ENCODE results near the gene TTLL8. TPM values are rescaled to one million over a fixed set of nuclear protein-coding genes. Genes with fewer than 3 reads are reported as not detected.
"Not testable (repeated sequence)": the region's sequence is repeated elsewhere in the genome, so short reads cannot be mapped to it uniquely, and the experiment has no call there.

The TTLL8 gene
- total RNA-seq, 2 donors from 2014 or later: not detected

DNA sequence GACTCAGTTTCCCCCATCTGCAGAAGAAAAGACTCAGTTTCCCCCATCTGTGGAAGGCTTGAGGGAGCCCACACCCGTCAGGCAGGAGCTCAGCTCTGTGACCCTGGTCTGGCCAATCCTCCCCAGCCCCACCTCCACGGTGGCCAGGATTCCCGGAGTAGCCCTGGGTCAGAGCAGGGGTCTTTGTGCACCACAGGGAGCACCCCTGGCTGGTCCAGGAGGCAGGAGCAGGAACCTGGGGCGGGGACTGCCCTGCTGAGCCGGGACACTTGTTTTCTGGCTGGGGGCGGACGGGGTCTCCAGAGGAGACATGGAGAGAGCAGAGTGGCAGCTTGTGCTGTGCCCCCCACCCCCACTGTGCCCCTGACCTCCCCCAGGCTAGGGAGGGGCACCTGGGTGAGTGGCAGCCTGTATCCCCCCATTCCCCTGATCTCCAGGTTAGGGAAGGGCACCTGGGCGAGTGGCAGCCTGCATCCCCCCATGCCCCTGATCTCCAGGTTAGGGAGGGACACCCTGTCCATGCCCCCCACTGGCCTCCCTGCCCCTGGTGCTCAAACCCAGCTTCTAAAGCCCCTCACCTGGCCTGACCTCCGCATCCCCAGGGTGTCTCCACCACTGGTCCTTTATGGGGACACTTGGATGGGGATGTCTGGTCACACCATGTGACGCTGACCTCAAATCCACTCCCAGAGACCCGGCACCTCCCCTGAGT is 64.3 kb downstream of the TTLL8 start:
- Mint-ChIP-seq H3K36me3 (ENCODE audit: insufficient read depth in 2 of 2) (peaks cover 8 to 17% of the 10 kb centered on the region in 2 donors), H3K4me1 (ENCODE audit: low read depth) (peaks cover 10% of the 10 kb centered on the region), H3K4me3 (no peak overlapping the region), H3K9me3 (peaks cover 9 to 10% of the 10 kb centered on the region in 2 donors), H3K27me3 (ENCODE audit: low read depth) (peaks cover 6% of the 10 kb centered on the region), H3K27ac (no peak overlapping the region)
- no peak for DNase-seq
- peak in 1 of 2 donors; percentile 18 for ATAC-seq (replicated peaks in 1 of 2)

DNA sequence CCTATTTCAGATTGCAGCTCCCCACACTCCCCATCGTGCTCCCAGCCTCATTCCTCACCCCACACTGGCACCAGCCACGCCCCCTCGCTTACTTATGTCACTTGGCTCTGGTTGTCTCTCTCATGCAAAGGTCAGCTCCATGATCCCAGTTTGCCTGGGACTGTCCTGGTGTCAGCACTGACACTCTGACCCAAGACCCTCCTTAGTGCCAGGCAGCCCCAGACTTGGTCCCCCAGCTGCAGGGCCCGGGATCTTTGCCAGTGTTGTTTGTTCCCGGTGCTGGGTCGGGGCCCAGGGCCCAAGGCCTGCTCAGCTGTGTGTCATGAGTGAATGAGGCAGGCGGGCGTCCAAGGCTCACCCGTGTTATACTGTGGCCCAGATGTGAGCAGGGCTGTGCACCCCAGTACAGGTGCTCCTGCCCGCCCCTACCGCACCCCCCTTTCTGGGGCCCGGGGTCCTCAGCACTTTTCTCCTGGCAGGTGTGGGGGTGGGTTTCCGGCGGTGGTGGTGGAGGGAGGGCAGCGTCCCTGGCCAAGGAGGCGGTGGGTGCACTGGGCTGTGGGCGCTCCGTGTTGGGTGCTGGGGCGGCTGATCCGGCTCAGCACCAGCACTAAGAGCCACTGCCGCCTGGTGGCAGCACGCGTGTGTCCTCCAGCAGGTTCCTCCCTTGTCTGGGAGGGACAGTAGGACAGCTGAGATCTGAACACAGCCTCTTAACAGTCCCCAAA is 65.0 kb downstream of the TTLL8 start:
- Mint-ChIP-seq H3K4me3 (peak overlapping the region in 1 of 2 donors; percentile 8), H3K9me3 (peaks cover 7 to 9% of the 10 kb centered on the region in 2 donors), H3K27ac (no peak overlapping the region), H3K4me1 (ENCODE audit: low read depth) (peaks cover 10% of the 10 kb centered on the region), H3K36me3 (ENCODE audit: insufficient read depth in 2 of 2) (peaks cover 6 to 17% of the 10 kb centered on the region in 2 donors), H3K27me3 (ENCODE audit: low read depth) (peaks cover 6% of the 10 kb centered on the region)
- ATAC-seq (replicated peaks in 1 of 2) (peak; percentile 90 to 93), DNase-seq (peak; percentile 75 to 77)

DNA sequence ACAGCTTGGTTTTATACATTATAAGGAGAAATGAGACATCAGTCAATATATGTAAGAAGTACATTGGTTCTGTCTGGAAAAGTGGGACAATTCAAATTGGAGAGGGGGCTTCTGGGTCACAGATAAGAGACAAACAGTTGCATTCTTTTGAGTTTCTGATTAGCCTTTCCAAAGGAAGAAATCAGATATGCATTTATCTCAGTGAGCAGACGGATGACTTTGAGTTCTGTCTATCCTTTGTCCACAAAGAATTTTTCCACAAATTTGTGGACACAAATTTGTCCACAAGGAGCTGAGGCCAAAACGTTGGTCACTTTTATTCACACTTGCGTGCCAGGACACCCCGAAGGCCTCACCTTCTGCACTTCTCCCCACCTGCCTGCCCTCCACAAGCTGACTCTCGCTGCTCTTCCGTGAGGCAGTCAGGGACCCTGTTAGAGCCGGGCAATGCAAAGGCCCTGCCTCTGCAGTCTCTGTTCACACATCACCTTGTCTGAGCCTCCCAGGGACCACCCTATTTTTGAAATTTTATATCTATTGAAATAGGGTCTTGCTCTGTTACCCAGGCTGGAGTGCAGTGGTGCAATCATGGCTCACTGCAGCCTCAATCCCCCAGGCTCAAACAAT is 66.1 kb downstream of the TTLL8 start:
- DNase-seq (no peak), ATAC-seq (replicated peaks in 1 of 2) (no peak)
- no peak overlapping the region for H3K4me3 Mint-ChIP-seq
- H3K27me3 Mint-ChIP-seq (ENCODE audit: low read depth): peaks cover 6% of the 10 kb centered on the region
- H3K4me1 Mint-ChIP-seq (ENCODE audit: low read depth): peaks cover 10% of the 10 kb centered on the region
- peaks cover 8 to 19% of the 10 kb centered on the region in 2 donors for H3K36me3 Mint-ChIP-seq (ENCODE audit: insufficient read depth in 2 of 2)
- H3K9me3 Mint-ChIP-seq: peaks cover 9% of the 10 kb centered on the region in 2 donors
- no peak overlapping the region for H3K27ac Mint-ChIP-seq

DNA sequence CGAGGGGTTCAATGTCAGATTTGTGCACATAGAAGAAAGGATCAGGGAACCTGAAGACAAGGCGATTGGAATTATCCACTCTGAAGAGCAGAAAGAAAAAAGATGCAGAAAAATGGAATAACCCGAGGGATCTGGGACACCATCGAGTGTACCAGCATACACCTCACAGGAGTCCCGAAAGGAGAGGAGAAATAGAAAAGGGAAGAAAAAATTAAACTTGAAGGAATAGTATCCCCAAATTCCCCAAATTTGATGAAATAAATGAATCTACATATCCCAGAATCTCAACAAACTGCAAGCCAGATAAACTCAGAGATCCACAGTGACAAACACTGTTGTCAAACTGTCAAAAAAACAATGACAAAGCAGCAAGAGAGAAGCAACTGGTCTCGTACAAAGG is 66.9 kb downstream of the TTLL8 start:
- Mint-ChIP-seq H3K4me3 (no peak overlapping the region), H3K36me3 (ENCODE audit: insufficient read depth in 2 of 2) (peaks cover 10 to 25% of the 10 kb centered on the region in 2 donors), H3K27me3 (ENCODE audit: low read depth) (peaks cover 7% of the 10 kb centered on the region), H3K4me1 (ENCODE audit: low read depth) (peaks cover 10% of the 10 kb centered on the region), H3K27ac (no peak overlapping the region), H3K9me3 (peaks cover 9% of the 10 kb centered on the region in 2 donors)
- no peak for ATAC-seq (replicated peaks in 1 of 2)
- no peak for DNase-seq

DNA sequence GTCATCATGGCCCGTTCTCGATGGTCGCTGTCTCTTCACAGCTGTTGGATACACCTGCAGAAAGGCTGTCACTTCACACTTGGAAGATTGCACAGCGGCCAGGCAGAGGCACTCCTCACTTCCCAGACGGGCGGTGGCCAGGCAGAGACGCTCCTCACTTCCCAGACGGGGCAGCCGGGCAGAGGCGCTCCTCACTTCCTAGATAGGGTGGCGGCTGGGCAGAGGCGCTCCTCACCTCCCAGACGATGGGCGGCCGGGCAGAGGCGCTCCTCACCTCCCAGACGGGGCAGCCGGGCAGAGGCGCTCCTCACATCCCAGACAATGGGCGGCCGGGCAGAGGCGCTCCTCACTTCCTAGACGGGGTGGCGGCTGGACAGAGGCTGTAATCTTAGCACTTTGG is 68.3 kb downstream of the TTLL8 start:
- H3K9me3 Mint-ChIP-seq: peaks cover 14 to 15% of the 10 kb centered on the region in 2 donors
- not testable (repeated sequence) for ATAC-seq (replicated peaks in 1 of 2); H3K4me3 Mint-ChIP-seq; DNase-seq; H3K27ac Mint-ChIP-seq
- H3K4me1 Mint-ChIP-seq (ENCODE audit: low read depth): peaks cover 10% of the 10 kb centered on the region
- H3K36me3 Mint-ChIP-seq (ENCODE audit: insufficient read depth in 2 of 2): peaks cover 15 to 34% of the 10 kb centered on the region in 2 donors
- peaks cover 20% of the 10 kb centered on the region for H3K27me3 Mint-ChIP-seq (ENCODE audit: low read depth)

DNA sequence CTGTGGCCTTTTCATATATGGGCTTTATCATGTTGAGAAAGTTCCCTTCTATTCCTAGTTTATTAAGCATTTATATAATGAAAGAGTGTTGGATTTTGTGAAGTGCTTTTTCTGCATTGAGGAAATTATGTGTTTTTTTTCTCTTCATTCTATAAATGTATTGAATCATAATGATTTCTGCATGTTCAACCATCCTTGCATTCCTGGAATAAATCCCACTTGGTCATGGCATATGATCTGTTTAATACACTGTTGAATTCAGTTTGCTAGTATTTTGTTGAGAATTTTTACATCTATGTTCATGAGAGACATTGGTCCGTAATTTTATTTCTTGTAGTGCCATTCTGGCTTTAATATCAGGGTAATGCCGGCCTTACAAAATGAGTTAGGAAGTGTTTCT is 71.8 kb downstream of the TTLL8 start:
- ATAC-seq (replicated peaks in 1 of 2): no peak
- no peak for DNase-seq
- Mint-ChIP-seq H3K27ac (no peak overlapping the region), H3K36me3 (ENCODE audit: insufficient read depth in 2 of 2) (peaks cover 17 to 42% of the 10 kb centered on the region in 2 donors), H3K4me3 (no peak overlapping the region), H3K27me3 (ENCODE audit: low read depth) (peaks cover 22% of the 10 kb centered on the region), H3K4me1 (ENCODE audit: low read depth) (peaks cover 6% of the 10 kb centered on the region), H3K9me3 (peaks cover 14 to 17% of the 10 kb centered on the region in 2 donors)

DNA sequence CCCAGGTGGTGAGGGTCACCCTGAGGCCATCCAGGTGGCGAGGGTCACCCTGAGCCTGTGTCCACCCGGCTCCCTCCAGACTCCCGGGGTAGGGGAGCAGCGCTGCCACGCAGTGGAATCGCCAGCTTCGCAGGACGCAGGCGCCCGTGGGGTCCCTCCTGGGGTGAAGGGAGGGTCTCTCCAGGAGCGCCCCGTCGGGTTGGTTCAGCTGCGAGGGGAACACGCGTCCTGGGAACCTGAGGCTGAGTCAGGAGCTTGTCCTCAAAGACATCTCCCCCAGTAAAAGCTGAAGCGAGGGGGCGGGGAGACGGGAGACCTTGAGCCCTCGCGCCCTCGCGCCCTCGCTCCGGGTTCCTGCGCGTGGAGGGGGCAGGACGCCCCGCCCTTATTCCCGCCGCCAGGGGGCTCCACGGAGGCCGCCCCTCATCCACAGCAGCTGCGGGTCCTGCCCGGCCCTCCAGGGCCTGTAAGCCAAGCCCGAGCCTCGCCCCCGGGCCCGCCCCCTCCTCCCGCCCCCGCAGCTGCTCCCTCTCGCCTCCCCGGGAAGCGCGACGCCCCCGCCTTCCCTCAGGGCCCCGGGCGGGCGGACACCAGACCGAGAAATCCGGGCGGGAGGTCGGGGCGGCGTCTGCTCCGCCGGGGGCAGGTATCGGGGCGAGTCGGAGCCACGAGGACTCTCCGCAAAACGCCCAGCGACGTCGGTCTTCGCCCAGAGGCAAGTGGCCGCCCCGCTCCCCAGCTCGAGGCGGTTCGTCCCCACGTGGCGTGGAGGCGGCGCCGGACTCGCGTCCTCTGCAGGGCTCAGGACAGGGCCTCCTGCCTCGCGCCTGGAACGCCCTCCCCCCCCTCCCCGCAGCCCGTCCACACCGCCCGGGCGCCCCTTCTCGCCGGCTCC is 74.7 kb downstream of the TTLL8 start:
- ATAC-seq (replicated peaks in 1 of 2): peak; percentile 44 to 57
- DNase-seq: no peak
- Mint-ChIP-seq H3K27me3 (ENCODE audit: low read depth) (peaks cover 16% of the 10 kb centered on the region), H3K36me3 (ENCODE audit: insufficient read depth in 2 of 2) (peaks cover 19 to 40% of the 10 kb centered on the region in 2 donors), H3K27ac (no peak overlapping the region), H3K9me3 (peaks cover 16 to 19% of the 10 kb centered on the region in 2 donors), H3K4me3 (peak overlapping the region in 1 of 2 donors; percentile 51), H3K4me1 (ENCODE audit: low read depth) (peaks cover 10% of the 10 kb centered on the region)

DNA sequence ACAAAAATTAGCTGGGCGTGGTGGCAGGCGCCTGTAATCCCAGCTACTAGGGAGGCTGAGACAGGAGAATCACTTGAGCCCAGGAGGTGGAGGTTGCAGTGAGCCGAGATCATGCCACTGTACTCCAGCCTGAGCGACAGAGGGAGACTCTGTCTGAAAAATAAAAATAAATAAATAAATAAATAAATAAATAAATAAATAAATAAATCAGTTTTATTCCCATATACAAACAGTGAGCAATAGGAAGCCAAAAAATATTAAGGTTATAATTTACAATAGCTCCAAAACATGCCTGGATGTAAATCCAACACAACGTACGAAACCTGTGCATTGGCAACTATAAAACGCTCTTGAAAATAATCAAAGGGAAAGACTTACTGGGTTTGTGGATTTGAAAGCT is 76.3 kb downstream of the TTLL8 start:
- ATAC-seq (replicated peaks in 1 of 2); H3K27ac Mint-ChIP-seq: not testable (repeated sequence)

DNA sequence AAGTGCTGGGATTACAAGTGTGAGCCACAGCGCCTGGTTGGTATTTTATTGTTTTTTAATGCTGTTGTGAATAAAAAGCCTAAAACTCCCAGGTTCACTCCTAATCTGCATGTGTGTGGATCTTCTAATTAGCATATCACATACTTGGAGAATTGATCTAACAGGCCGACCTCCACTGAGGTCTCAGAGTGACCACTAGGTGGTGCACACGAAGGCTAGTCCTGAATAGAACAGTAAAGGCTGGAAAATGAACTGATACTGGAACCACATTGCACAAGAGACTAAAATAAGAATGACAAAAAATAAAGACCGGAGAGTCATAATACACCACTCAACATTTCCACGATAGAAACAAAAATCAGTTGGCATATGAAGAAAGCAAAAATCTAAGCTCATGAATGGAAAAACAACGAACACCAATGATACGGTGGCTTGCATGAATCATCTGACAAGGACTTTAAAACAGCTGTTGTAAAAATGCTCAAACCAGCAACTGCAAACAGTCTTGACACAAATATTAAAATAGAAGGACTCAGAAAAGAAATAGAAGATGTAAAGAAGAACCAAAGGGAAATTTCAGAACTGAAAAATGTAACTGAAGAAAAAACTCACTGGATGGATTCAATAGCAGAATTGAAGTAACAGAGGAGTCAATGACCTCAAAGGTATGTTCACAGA is 78.4 kb downstream of the TTLL8 start:
- H3K9me3 Mint-ChIP-seq: peaks cover 15 to 16% of the 10 kb centered on the region in 2 donors
- peaks cover 14 to 22% of the 10 kb centered on the region in 2 donors for H3K36me3 Mint-ChIP-seq (ENCODE audit: insufficient read depth in 2 of 2)
- peaks cover 28% of the 10 kb centered on the region for H3K4me1 Mint-ChIP-seq (ENCODE audit: low read depth)
- peak overlapping the region in 1 of 2 donors; percentile 61 for H3K4me3 Mint-ChIP-seq
- DNase-seq (no peak), ATAC-seq (replicated peaks in 1 of 2) (peak; percentile 7 to 27)
- H3K27ac Mint-ChIP-seq: peak overlapping the region; percentile 47
- peaks cover under 1% of the 10 kb centered on the region for H3K27me3 Mint-ChIP-seq (ENCODE audit: low read depth)

More for the DNA sequence above, 76.3 kb downstream of the TTLL8 start:
- H3K4me3 Mint-ChIP-seq, DNase-seq: not testable (repeated sequence)
- Mint-ChIP-seq H3K4me1 (ENCODE audit: low read depth) (peaks cover 16% of the 10 kb centered on the region), H3K27me3 (ENCODE audit: low read depth) (peaks cover 16% of the 10 kb centered on the region), H3K36me3 (ENCODE audit: insufficient read depth in 2 of 2) (peaks cover 17 to 37% of the 10 kb centered on the region in 2 donors), H3K9me3 (peaks cover 16 to 17% of the 10 kb centered on the region in 2 donors)

DNA sequence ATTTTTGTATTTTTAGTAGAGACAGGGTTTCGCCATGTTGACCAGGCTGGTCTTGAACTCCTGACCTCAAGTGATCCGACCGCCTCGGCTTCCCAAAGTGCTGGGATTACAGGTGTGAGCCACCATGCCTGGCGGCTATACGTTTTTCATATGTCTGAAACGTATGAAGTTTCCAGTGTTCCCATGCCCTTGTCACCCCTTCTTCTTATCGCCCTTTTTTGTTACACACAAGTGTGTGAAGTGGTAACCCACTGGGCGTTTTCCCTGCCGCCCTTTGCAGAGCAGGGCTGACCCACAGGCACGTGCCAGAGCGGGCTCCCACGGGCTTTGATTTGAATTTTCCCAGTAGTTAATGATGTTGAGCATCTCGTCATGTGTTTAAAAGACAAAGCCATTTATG is 80.5 kb downstream of the TTLL8 start:
- H3K27ac Mint-ChIP-seq: no peak overlapping the region
- peaks cover 12 to 18% of the 10 kb centered on the region in 2 donors for H3K36me3 Mint-ChIP-seq (ENCODE audit: insufficient read depth in 2 of 2)
- DNase-seq: peak in 1 of 2 donors; percentile 0

DNA sequence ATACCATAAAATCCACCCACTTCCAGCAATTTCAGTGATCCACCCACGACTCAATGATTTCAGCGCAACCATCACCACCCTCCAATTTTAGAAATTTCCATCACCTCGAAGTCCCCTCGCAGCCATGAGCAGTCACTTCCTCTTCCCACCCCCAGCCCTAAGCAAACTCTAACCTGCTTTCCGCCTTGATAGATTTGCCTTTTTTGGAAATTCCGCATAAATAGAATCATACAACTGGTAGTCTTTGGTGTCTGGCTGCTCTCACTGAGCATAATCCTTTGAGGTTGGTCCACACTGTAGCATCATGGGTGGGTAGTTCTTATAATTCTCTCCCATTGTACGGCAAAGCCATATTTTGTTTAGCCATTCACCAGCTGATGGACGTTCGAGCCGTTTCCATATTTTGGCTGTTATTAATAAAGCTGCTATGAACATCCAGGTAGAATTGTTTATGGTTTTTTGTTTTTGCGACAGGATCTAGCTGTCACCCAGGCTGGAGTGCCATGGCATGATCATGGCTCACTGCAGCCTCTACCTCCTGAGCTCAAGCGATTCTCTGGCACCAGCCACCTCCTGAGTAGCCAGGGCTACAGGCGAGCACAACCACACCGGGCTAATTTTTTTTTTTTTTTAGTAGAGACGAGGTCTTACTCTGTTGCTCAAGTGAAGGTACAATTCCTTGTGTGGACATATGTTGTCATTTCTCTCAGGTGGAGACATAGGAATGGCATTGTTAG is 81.5 kb downstream of the TTLL8 start:
- peaks cover 12 to 15% of the 10 kb centered on the region in 2 donors for H3K36me3 Mint-ChIP-seq (ENCODE audit: insufficient read depth in 2 of 2)
- DNase-seq (peak; percentile 63 to 74), ATAC-seq (replicated peaks in 1 of 2) (peak; percentile 62 to 65)
- H3K27ac Mint-ChIP-seq: peak overlapping the region; percentile 10
- H3K4me3 Mint-ChIP-seq: peak overlapping the region; percentile 1 to 5
- no peaks in the 10 kb centered on the region for H3K27me3 Mint-ChIP-seq (ENCODE audit: low read depth)
- H3K9me3 Mint-ChIP-seq: peaks cover 12 to 16% of the 10 kb centered on the region in 2 donors
- H3K4me1 Mint-ChIP-seq (ENCODE audit: low read depth): peaks cover 23% of the 10 kb centered on the region

More for the DNA sequence above, 80.5 kb downstream of the TTLL8 start:
- H3K4me1 Mint-ChIP-seq (ENCODE audit: low read depth): peaks cover 23% of the 10 kb centered on the region
- no peaks in the 10 kb centered on the region for H3K27me3 Mint-ChIP-seq (ENCODE audit: low read depth)
- H3K4me3 Mint-ChIP-seq: no peak overlapping the region
- no peak for ATAC-seq (replicated peaks in 1 of 2)
- peaks cover 12 to 16% of the 10 kb centered on the region in 2 donors for H3K9me3 Mint-ChIP-seq

Data from activated T-cell treated with anti-CD3 and anti-CD28 coated beads, Interleukin-2, amount 50 U/mL, for 72 hours (primary cell).